Keratinocyte (primary cell): ENCODE results near the gene MFAP1. TPM values are rescaled to one million over a fixed set of nuclear protein-coding genes. Genes with fewer than 3 reads are reported as not detected.
"Not testable (repeated sequence)": the region's sequence is repeated elsewhere in the genome, so short reads cannot be mapped to it uniquely, and the experiment has no call there.

Experiments used
- DNase-seq: peaks from one replicate; pipeline ENCODE4 v3.0.0-alpha.2; 2011; ENCODE audit warnings: low read depth, missing footprints, low spot score
- FAIRE-seq: peaks from 2 replicates; lab custom pipeline; 2011; peaks lifted over from hg19 to GRCh38; lab: Jason Lieb, UNC
- H2AFZ ChIP-seq: 2 replicates; pipeline ENCODE4 v1.6.0; 2012; ENCODE audit warnings: low read length, control low read depth, inconsistent platforms; ENCODE audit not compliant: control insufficient read depth
- H3K27ac ChIP-seq: 2 replicates; pipeline ENCODE4 v1.5.1; 2011; ENCODE audit warnings: low read length; ENCODE audit not compliant: control insufficient read depth, insufficient read depth
- H3K27me3 ChIP-seq: 3 replicates; pipeline ENCODE4 v1.6.0; 2011; ENCODE audit warnings: low read length; ENCODE audit not compliant: control insufficient read depth, insufficient read depth; ENCODE audit errors: extremely low read depth
- H3K36me3 ChIP-seq, 2 experiments: 2 replicates in 1 of 2; 3 replicates in 1 of 2; pipeline ENCODE4 v1.5.1; 2011; ENCODE audit warnings: low read length in 2 of 2, mild to moderate bottlenecking in 1 of 2; ENCODE audit not compliant: control insufficient read depth in 2 of 2, insufficient read depth in 2 of 2; ENCODE audit errors: extremely low read depth in 1 of 2
- H3K4me1 ChIP-seq: 3 replicates; pipeline ENCODE4 v1.5.1; 2011; ENCODE audit warnings: low read length; ENCODE audit not compliant: control insufficient read depth, insufficient read depth; ENCODE audit errors: extremely low read depth
- H3K4me2 ChIP-seq: 3 replicates; pipeline ENCODE4 v1.6.0; 2011; ENCODE audit warnings: low read depth, low read length; ENCODE audit not compliant: control insufficient read depth, insufficient read depth; ENCODE audit errors: extremely low read depth
- H3K4me3 ChIP-seq, 3 experiments: fragments of 200-600 bp in 1 of 3; sonication (generic) in 1 of 3; 2 replicates in 2 of 3; 3 replicates in 1 of 3; pipeline ENCODE4 v1.5.1; 2011 to 2016; ENCODE audit warnings: low read length in 3 of 3, mild to moderate bottlenecking in 3 of 3, control low read depth in 2 of 3, inconsistent platforms in 1 of 3, low read depth in 1 of 3, mixed read lengths in 1 of 3, mixed run types in 1 of 3, moderate library complexity in 1 of 3; ENCODE audit not compliant: control insufficient read depth in 2 of 3, insufficient read depth in 2 of 3; ENCODE audit errors: extremely low read depth in 1 of 3
- H3K79me2 ChIP-seq: 2 replicates; pipeline ENCODE4 v1.6.0; 2012; ENCODE audit warnings: low read length; ENCODE audit not compliant: control insufficient read depth, insufficient read depth
- H3K9ac ChIP-seq: 3 replicates; pipeline ENCODE4 v1.6.0; 2011; ENCODE audit warnings: low read length; ENCODE audit not compliant: control insufficient read depth, insufficient read depth; ENCODE audit errors: extremely low read depth
- H3K9me1 ChIP-seq: 3 replicates; pipeline ENCODE4 v1.6.0; 2011; ENCODE audit warnings: low read length; ENCODE audit not compliant: control insufficient read depth, insufficient read depth; ENCODE audit errors: extremely low read depth
- H3K9me3 ChIP-seq: 2 replicates; pipeline ENCODE4 v1.5.1; 2012; ENCODE audit warnings: low read depth, low read length; ENCODE audit not compliant: control insufficient read depth
- H4K20me1 ChIP-seq: 3 replicates; pipeline ENCODE4 v1.6.0; 2011; ENCODE audit warnings: low read length; ENCODE audit not compliant: control insufficient read depth, insufficient read depth; ENCODE audit errors: extremely low read depth
- CTCF ChIP-seq, 3 experiments: IDR thresholded peaks in 1 of 3; conservative IDR thresholded peaks in 1 of 3; optimal IDR thresholded peaks in 1 of 3; 2 replicates in 2 of 3; 3 replicates in 1 of 3; pipeline versions ENCODE3 to v1.5.1; 2011; ENCODE audit warnings: low read length in 3 of 3, mild to moderate bottlenecking in 3 of 3, moderate library complexity in 2 of 3, control low read depth in 1 of 3, inconsistent platforms in 1 of 3; ENCODE audit not compliant: insufficient read depth in 2 of 3; ENCODE audit errors: extremely low read depth in 1 of 3
- EZH2 ChIP-seq: IDR thresholded peaks from one replicate; pipeline ENCODE4 v1.6.1; 2012; ENCODE audit warnings: inconsistent platforms, mild to moderate bottlenecking, low read length, moderate library complexity
- dilution Hi-C: fragments of 300-500 bp; cut with MboI; formaldehyde crosslinking; loops from one replicate; pipeline ENCODE4 v1.7.0; 2020; ENCODE audit warnings: low sequenced_read_pairs; ENCODE audit not compliant: extremely low pct_ligation_motif_present
- polyA plus RNA-seq, 5 experiments: library from polyadenylated mRNA; depleted of rRNA in 3 of 5; stranded (reverse) in 3 of 5; stranded (forward) in 1 of 5; unstranded in 1 of 5; fragments of >200 nt; gene quantifications; 1 replicate in 1 of 5; 2 replicates in 3 of 5; 3 replicates in 1 of 5; pipeline versions ENCODE4 v1.2.1 to v1.2.3, GENCODE V29; 2011 to 2012; ENCODE audit warnings: missing spikeins in 2 of 5, low read depth in 1 of 5, low replicate concordance in 1 of 5

MFAP1 gene
- polyA plus RNA-seq, 1 donor (not counting 4 experiments of a cell fraction or from before 2014, with no cell fraction given) = 25.6 TPM

- no peak overlapping the region for H2AFZ ChIP-seq
- no peaks in the 10 kb centered on the region for H3K27me3 ChIP-seq
- peaks cover 5 to 8% of the 10 kb centered on the region in 2 experiments for H3K36me3 ChIP-seq
- H3K27ac ChIP-seq = no peak overlapping the region
- no peak overlapping the region for H3K4me2 ChIP-seq
- no peaks in the 10 kb centered on the region for H3K9me3 ChIP-seq
- no peaks in the 10 kb centered on the region for H4K20me1 ChIP-seq
- no peak overlapping the region for H3K9ac ChIP-seq
- dilution Hi-C loops = no loop called here
- FAIRE-seq = no peak
- TF ChIP-seq EZH2 (no peak), CTCF (optimal IDR thresholded peaks at IDR 0.05 in 1 of 3, IDR thresholded peaks at IDR 0.05 in 1 of 3, conservative IDR thresholded peaks at IDR 0.05 in 1 of 3; ENCODE audit: extremely low read depth in 1 of 3, insufficient read depth in 2 of 3, low read length in 3 of 3) (no peak)
- no peaks in the 10 kb centered on the region for H3K9me1 ChIP-seq
- H3K4me1 ChIP-seq = no peaks in the 10 kb centered on the region
- DNase-seq = no peak
- no peaks in the 10 kb centered on the region for H3K79me2 ChIP-seq
- H3K4me3 ChIP-seq = no peak overlapping the region
These were observed 43.9 kb upstream of the MFAP1 start for GRCh38 chr15:43868406-43868805.

DNA sequence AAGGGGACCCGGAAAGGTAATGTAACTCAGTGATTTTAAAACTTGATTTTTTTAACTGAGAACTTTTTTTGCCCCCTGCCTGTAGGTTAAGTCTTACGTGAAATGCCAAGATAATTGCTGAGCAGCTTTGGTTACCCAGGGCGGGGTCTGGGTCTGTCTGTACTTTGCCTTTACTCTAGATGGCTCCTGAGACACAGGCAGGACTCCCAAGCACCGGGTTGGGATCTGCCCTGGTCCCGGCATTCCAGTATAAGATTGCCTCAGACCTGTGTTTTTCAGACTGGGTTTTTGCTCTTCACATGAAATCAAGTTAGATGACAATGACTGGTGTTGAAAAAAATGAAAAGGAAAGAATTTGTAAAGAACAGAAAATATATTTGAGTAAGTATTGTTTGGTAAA lies 42.6 kb upstream of the MFAP1 start:
- no peak overlapping the region for H2AFZ ChIP-seq
- no peaks in the 10 kb centered on the region for H3K9me3 ChIP-seq
- no peak overlapping the region for H3K4me2 ChIP-seq
- dilution Hi-C loops = no loop called here
- no peak overlapping the region for H3K27ac ChIP-seq
- peaks cover 4 to 5% of the 10 kb centered on the region in 2 experiments for H3K36me3 ChIP-seq
- no peaks in the 10 kb centered on the region for H3K79me2 ChIP-seq
- no peaks in the 10 kb centered on the region for H4K20me1 ChIP-seq
- no peak overlapping the region for H3K4me3 ChIP-seq
- no peaks in the 10 kb centered on the region for H3K9me1 ChIP-seq
- H3K4me1 ChIP-seq = no peaks in the 10 kb centered on the region
- no peak for FAIRE-seq
- no peak for TF ChIP-seq EZH2
- TF ChIP-seq CTCF (optimal IDR thresholded peaks at IDR 0.05 in 1 of 3, IDR thresholded peaks at IDR 0.05 in 1 of 3, conservative IDR thresholded peaks at IDR 0.05 in 1 of 3; ENCODE audit: extremely low read depth in 1 of 3, insufficient read depth in 2 of 3, low read length in 3 of 3) = no peak
- H3K9ac ChIP-seq = no peak overlapping the region
- H3K27me3 ChIP-seq = no peaks in the 10 kb centered on the region
- DNase-seq = no peak

- H3K27ac ChIP-seq, DNase-seq, H3K79me2 ChIP-seq, H3K27me3 ChIP-seq, dilution Hi-C loops, H3K4me1 ChIP-seq, H4K20me1 ChIP-seq, H3K4me2 ChIP-seq, H3K36me3 ChIP-seq, H2AFZ ChIP-seq, FAIRE-seq, H3K9me1 ChIP-seq, H3K9me3 ChIP-seq, H3K9ac ChIP-seq, H3K4me3 ChIP-seq: not testable (repeated sequence)
These were observed 42.1 kb upstream of the MFAP1 start for GRCh38 chr15:43866636-43867035.
